ENCODE data around the gene MRPL49.

GRCh38 chr11:65109231-65110198 is 12.6 kb upstream of the MRPL49 start:
- TF ChIP-seq POLR2A (IDR thresholded peaks at IDR 0.05) (no peak), CTCF (IDR thresholded peaks at IDR 0.05) (no peak)
